ENCODE data around the gene WFDC5.

GRCh38 chr20:45087097-45087790, 27.7 kb downstream of the WFDC5 start:
- no peak for TF ChIP-seq CTCF (IDR thresholded peaks at IDR 0.05)
- no peak for TF ChIP-seq EP300 (IDR thresholded peaks at IDR 0.05)
- TF ChIP-seq POLR2A (IDR thresholded peaks at IDR 0.05) = no peak
